ENCODE data around the gene PHACTR1. TPM values are rescaled to one million over a fixed set of nuclear protein-coding genes. Genes with fewer than 3 reads are reported as not detected.

Gene PHACTR1
- polyA plus RNA-seq, 3 donors: 6.1 to 26.9 (median 7.6) TPM

GRCh38 chr6:13237318-13237717 lies 520.8 kb downstream of the PHACTR1 start:
- no peak overlapping the region for H3K9ac ChIP-seq (ENCODE audit: insufficient read depth, low read length, poor library complexity, severe bottlenecking)
- H3K27me3 Mint-ChIP-seq (ENCODE audit: low read depth in 3 of 3): peaks cover 0 to 1% (median 0%) of the 10 kb centered on the region in 3 donors
- H3K9me3 Mint-ChIP-seq: no peaks in the 10 kb centered on the region
- no peak for TF ChIP-seq CTCF (IDR thresholded peaks at IDR 0.05)
- no peak overlapping the region for H3K4me2 ChIP-seq (replicated peaks; ENCODE audit: extremely low read depth, low read length, poor library complexity, severe bottlenecking)
- H2AFZ ChIP-seq (ENCODE audit: insufficient read depth, low read depth, low read length, poor library complexity, severe bottlenecking): no peak overlapping the region
- H3K4me3 Mint-ChIP-seq: no peak overlapping the region
- no peak for DNase-seq
- H3K36me3 Mint-ChIP-seq: no peaks in the 10 kb centered on the region
- H3K4me1 ChIP-seq (ENCODE audit: control insufficient read depth in 1 of 2, insufficient read depth in 2 of 2, low read length in 2 of 2): peaks cover 0 to 6% of the 10 kb centered on the region in 2 donors
- H3K27me3 ChIP-seq (ENCODE audit: control insufficient read depth in 2 of 2, insufficient read depth in 2 of 2, low read length in 2 of 2): no peaks in the 10 kb centered on the region
- H3K27ac Mint-ChIP-seq: no peak overlapping the region
- 100% methylated on average over 2 of the region's 3 CpGs for WGBS (ENCODE audit: insufficient coverage)
- H3K36me3 ChIP-seq (replicated peaks in 1 of 2; ENCODE audit: control insufficient read depth in 1 of 2, insufficient read depth in 2 of 2, low read length in 2 of 2): no peaks in the 10 kb centered on the region
- peaks cover 6% of the 10 kb centered on the region for H3K4me1 Mint-ChIP-seq
- H4K20me1 ChIP-seq (ENCODE audit: insufficient read depth, low read length): no peaks in the 10 kb centered on the region
- H3K9me3 ChIP-seq (replicated peaks in 1 of 2; ENCODE audit: control insufficient read depth in 1 of 2, insufficient read depth in 1 of 2, low read length in 2 of 2): no peaks in the 10 kb centered on the region
- H3K27ac ChIP-seq (ENCODE audit: low read depth in 1 of 2, low read length in 2 of 2): no peak overlapping the region
- no peak overlapping the region for H3K4me3 ChIP-seq (replicated peaks in 1 of 3; ENCODE audit: low read depth in 2 of 3, low read length in 3 of 3)
- intact Hi-C loops (cut with micrococcal nuclease): no loop called here
- no peaks in the 10 kb centered on the region for H3K79me2 ChIP-seq (ENCODE audit: insufficient read depth, low read length)

- no peaks in the 10 kb centered on the region for H3K36me3 ChIP-seq (replicated peaks in 1 of 2; ENCODE audit: control insufficient read depth in 1 of 2, insufficient read depth in 2 of 2, low read length in 2 of 2)
- no peak for DNase-seq
- H3K27me3 ChIP-seq (ENCODE audit: control insufficient read depth in 2 of 2, insufficient read depth in 2 of 2, low read length in 2 of 2): no peaks in the 10 kb centered on the region
- no peak overlapping the region for H3K27ac ChIP-seq (ENCODE audit: low read depth in 1 of 2, low read length in 2 of 2)
- no peak overlapping the region for H2AFZ ChIP-seq (ENCODE audit: insufficient read depth, low read depth, low read length, poor library complexity, severe bottlenecking)
- no peak overlapping the region for H3K4me3 ChIP-seq (replicated peaks in 1 of 3; ENCODE audit: low read depth in 2 of 3, low read length in 3 of 3)
- no peaks in the 10 kb centered on the region for H4K20me1 ChIP-seq (ENCODE audit: insufficient read depth, low read length)
- H3K4me1 ChIP-seq (ENCODE audit: control insufficient read depth in 1 of 2, insufficient read depth in 2 of 2, low read length in 2 of 2): peaks cover 0 to 6% of the 10 kb centered on the region in 2 donors
- intact Hi-C loops (cut with micrococcal nuclease): no loop called here
- no peaks in the 10 kb centered on the region for H3K9me3 ChIP-seq (replicated peaks in 1 of 2; ENCODE audit: control insufficient read depth in 1 of 2, insufficient read depth in 1 of 2, low read length in 2 of 2)
- Mint-ChIP-seq H3K4me3 (no peak overlapping the region), H3K27ac (no peak overlapping the region), H3K9me3 (no peaks in the 10 kb centered on the region), H3K27me3 (ENCODE audit: low read depth in 3 of 3) (no peaks in the 10 kb centered on the region), H3K4me1 (peaks cover 6% of the 10 kb centered on the region), H3K36me3 (no peaks in the 10 kb centered on the region)
- TF ChIP-seq CTCF (IDR thresholded peaks at IDR 0.05): no peak
- no CpG with 5 or more reads among the region's 6 CpGs for WGBS (ENCODE audit: insufficient coverage)
- no peaks in the 10 kb centered on the region for H3K79me2 ChIP-seq (ENCODE audit: insufficient read depth, low read length)
- H3K4me2 ChIP-seq (replicated peaks; ENCODE audit: extremely low read depth, low read length, poor library complexity, severe bottlenecking): no peak overlapping the region
- no peak overlapping the region for H3K9ac ChIP-seq (ENCODE audit: insufficient read depth, low read length, poor library complexity, severe bottlenecking)
These were observed 521.5 kb downstream of the PHACTR1 start for GRCh38 chr6:13238017-13238416.

Measured in CD14-positive monocyte (primary cell).